Measurements from ENCODE around the gene COPZ2.

- TF ChIP-seq CTCF (IDR thresholded peaks at IDR 0.05): no peak
- no peak for TF ChIP-seq POLR2A (IDR thresholded peaks at IDR 0.05)
Observed at GRCh38 chr17:48024149-48025039, 13.2 kb downstream of the COPZ2 start.
